A549 (cell line): ENCODE measurements around the gene DUS4L.

ENCODE experiments used
- EHMT2 ChIP-seq: fragments of 200-600 bp; sonication (generic); IDR thresholded peaks from 2 replicates; pipeline ENCODE4 v1.6.1; 2016; ENCODE audit warnings: antibody characterized with exemption, low read depth, mild to moderate bottlenecking, moderate library complexity
- TF ChIP-seq, protein P1 (sequence below): fragments of >200 bp; sonication (Bioruptor Twin); formaldehyde crosslinking; IDR thresholded peaks from 3 replicates; pipeline ENCODE4 v1.5.1; 2016

DNA sequence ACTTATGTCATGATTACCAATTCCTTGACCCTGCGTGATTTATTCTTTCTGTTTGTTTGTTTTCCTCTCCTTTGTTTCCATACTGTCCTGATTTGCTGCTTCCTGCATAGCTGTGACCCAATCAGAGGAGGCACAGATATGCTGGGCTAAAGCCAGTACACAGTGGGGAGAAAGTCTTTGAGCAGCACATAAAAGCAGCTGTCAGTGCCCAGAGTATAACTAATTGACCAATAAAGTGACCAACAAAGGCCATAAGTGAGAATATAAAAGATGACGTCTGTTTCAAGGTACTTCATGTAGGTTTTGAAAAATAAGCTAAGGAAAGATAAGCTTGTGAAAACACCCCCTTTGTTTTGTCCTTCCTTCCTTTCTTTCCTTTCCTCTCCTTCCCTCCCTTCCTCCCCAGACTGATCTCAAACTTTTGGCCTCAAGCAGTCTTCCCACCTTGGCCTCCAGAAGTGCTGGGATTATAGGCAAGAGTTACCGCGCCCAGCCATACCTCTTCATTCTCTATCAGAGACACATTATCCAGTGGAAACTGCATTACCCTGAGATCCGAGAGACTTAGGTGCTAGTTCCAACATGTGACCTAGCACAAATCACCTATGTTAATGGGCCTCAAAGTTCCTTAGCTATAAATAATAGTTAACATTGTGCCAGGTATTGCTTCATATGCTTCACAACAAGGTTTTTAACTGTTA lies 33.3 kb downstream of the DUS4L start:
- TF ChIP-seq EHMT2 = no peak
- TF ChIP-seq, protein P1, sequence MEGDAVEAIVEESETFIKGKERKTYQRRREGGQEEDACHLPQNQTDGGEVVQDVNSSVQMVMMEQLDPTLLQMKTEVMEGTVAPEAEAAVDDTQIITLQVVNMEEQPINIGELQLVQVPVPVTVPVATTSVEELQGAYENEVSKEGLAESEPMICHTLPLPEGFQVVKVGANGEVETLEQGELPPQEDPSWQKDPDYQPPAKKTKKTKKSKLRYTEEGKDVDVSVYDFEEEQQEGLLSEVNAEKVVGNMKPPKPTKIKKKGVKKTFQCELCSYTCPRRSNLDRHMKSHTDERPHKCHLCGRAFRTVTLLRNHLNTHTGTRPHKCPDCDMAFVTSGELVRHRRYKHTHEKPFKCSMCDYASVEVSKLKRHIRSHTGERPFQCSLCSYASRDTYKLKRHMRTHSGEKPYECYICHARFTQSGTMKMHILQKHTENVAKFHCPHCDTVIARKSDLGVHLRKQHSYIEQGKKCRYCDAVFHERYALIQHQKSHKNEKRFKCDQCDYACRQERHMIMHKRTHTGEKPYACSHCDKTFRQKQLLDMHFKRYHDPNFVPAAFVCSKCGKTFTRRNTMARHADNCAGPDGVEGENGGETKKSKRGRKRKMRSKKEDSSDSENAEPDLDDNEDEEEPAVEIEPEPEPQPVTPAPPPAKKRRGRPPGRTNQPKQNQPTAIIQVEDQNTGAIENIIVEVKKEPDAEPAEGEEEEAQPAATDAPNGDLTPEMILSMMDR = no peak
